COLO668 (cell line): ENCODE results near the gene COL4A6.
"Not testable (repeated sequence)": the region's sequence is repeated elsewhere in the genome, so short reads cannot be mapped to it uniquely, and the experiment has no call there.

ENCODE experiments used
- DNase-seq: peaks from one replicate; lab custom pipeline; 2025; ENCODE audit not compliant: unreplicated experiment; lab: John Stamatoyannopoulos, UW

Gene COL4A6

DNA sequence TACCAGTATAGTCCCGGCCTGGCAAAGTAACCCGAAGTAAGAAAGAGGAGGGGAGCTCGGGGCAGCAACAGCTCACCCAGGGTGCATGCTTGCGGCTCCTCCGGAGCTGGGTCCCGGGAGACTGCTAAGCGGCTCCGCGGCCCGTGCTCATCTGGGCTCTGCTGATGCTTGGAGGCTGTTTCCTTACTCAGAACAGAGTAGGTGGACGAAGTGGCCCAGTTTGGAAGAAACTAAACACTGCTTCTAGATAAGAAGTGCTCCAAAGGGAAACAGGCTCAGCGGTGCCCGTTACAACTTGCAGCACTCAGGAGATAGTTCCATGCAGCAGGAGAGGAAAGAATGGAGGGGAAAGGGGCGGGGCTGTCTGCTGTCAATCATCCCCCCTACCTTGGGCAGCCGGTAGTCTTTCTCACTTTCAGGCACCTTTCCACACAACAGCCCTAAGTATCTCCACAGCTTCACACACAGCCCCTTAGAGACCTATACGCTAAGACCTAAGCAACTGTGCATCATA is at the start of gene COL4A6:
Gene COL4A6, minus strand, starts transcription at position 313 of the 514 bp plus-strand sequence. Its CDS starts 226 bp downstream, at position 87.
- no peak for DNase-seq

DNA sequence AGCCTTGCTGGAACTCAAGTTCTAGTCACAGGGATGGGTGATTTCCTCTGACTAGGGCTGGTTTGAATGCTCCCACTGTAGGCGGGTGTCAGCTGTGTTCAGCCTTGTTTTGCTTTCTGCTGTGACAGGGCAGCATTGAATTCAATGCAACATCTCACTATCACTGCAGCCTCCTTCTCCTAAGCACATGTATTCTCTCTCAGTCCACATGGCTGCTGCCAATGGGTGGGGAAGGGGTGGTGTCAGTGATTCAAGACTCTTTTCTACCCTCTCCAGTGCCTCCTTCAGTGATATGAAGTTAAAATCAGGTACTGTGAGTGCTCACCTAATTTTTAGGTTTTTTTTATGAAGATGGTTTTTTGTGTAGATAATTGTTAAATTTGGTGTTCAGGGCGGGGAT is 47.7 kb upstream of the COL4A6 start:
- no peak for DNase-seq

DNA sequence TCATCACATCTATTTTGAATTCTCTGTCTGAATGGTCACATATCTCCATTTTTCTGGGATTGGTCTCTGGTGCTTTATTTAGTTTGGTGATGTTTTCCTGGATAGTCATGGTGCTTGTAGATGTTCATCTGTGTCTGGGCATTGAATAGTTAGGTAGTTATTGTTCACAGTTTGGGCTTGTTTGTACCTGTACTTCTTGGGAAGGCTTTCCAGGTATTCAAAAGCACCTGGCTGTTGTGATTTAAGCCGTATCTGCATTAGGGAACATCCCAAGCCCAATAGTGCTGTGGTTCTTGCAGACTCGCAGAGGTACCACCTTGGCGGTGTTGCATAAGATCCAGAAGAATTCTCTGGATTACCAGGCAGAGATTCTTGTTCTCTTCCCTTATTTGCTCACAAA is 46.0 kb upstream of the COL4A6 start:
- no peak for DNase-seq

DNA sequence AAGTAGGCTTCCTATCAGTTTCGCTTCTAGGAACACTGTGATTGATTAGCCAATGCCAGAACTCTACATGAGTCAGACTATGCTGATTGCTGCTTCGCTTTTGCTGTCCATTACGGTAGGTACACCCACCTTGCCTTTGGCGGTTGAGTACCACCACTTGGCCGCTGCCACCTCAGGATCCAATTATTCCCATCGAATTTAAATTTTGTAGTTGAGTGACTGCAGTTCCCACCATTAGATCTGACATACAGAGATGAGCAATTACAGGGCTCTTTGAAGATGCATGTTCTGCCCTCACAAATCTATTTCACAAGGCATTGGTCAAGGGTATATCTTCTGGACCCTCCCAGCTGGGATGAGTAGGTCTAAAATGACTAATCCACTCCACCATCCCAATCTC is 43.3 kb upstream of the COL4A6 start:
- not testable (repeated sequence) for DNase-seq

DNA sequence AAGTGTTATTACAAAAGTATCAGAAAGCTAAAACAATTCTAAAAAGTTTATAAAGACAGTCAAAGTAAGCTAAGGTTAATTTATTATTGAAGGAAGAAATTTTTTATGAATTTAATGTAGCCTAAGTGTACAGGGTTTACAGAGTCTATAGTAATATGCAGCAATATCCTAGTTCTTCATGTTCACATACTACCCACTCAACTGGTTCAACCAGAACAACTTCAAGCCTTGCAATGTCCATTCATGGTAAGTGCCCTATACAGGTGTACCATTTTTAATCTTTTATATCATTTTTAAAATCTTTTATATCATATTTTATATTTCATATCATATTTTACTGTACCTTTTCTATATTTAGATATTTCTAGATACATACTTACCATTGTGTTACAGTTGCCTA is 35.8 kb upstream of the COL4A6 start:
- DNase-seq = no peak

DNA sequence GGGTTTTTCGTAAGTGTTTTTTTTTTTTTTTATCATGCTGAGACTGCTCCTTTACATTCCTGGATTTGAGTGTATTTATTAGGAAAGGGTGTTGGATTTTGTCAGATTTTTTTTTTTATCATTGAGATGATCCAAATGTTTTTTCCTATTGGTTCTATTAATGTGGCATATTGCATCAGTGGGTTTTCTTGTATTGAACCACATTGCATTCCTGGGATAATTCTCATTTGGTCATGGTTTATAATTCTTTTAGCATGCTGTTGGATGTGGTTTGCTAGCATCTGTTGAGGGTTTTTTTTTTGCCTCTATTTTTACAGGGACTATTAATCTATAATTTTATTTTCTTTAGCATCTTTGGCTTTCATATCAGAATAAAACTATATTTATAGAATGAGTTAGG is 30.3 kb upstream of the COL4A6 start:
- no peak for DNase-seq

DNA sequence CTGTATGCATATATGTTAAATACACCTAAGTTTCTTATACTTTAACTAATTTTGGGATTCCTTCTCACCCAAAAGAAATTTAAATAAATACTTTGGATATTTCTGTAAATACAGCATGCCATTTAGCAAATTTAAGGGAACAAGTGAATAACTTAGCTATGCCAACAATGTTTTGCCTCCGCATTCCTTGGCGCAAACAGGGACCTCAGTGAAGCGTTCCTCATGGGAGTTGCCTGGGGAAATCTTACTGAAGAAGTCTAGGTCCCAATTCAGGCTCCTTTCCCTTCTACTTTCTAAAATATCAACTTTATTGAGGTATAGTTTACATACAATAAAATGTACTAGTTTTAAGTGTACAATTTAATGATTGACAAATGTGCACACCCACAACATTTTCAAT is 26.4 kb upstream of the COL4A6 start:
- no peak for DNase-seq

DNA sequence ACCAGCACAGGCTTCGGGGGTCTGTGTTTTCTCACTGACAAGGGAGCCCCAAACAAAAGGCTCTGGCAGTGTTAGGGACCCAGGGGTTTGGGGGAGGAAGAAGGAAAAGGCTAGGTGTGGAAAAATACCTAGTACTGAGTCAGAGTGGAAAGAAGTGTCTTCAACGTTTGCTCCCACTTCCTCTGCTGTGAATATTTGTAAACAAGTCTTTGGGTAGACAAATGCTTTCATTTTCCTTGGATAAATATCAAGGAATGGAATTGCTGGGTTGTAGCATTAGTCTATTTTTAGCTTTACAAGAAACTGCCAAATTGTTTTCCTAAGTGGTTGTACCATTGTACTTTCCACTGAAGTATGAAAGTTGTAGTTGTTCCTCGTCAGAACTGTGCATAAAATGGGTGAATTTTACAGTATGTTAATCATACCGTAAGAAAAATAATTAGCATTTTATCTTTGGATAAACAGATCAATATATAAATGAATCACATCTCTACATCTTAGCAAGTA is 18.8 kb upstream of the COL4A6 start:
- no peak for DNase-seq

DNA sequence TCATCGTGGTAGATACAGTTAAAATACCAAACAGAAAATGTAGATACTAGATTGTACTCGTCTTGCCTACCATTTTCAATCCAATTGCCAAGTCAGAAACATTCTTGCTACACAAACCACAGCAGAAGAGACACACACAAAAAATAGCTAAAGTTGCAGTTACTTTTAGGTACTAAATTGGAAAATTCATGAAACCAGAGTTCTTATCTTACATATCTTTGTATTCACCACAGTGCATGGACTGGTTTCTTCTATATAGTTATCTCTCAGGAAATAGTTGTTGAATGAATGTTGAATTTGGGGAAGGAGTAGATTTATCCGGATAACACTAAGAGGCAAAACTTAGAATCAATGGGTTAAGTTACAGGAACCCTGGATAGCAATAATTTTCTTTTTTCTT is 15.6 kb upstream of the COL4A6 start:
- no peak for DNase-seq

DNA sequence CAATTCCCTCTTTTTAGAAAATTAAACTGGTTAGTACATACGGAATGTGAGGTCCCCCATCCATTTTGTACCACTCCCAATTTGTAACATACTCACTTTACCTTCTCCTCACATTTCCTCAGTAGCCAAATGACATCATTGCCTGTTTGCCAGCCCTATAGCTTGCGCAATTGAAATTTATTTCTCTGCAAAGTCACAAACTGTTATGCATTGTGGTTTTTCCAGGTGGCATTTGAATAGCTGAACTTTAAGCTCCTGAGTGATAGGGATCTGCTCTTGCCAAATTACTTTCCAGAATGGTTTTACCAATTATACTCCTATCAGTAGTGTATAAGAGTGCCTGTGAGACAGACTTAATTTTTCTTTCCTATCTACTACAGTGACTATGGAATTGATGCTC is 9.1 kb upstream of the COL4A6 start:
- no peak for DNase-seq

DNA sequence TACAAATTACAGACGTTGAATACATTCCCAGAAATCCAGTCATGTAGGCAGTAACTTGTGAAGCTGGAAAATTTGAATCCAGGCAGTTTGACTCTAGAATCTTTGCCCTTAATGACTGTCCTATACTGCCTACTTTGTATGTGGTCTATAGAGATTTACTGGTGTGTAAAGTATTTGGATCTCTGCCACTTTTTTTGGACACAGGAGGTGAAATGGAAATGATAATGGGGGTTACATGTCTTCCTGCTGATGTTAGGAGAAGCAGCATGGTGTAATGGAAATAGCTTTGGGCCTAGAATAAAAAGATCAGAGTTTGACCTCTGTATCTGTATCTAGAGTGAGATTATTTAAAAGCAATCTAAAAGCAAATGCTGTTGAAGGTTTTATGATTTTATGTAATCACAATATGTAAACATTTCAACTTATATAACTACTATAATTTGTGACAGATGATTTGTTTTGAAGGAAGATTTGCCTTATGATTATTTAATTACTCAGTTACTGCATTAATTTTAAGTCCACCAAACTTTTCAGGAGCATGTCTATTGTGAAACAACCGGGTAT is 4.8 kb upstream of the COL4A6 start:
- DNase-seq = no peak

DNA sequence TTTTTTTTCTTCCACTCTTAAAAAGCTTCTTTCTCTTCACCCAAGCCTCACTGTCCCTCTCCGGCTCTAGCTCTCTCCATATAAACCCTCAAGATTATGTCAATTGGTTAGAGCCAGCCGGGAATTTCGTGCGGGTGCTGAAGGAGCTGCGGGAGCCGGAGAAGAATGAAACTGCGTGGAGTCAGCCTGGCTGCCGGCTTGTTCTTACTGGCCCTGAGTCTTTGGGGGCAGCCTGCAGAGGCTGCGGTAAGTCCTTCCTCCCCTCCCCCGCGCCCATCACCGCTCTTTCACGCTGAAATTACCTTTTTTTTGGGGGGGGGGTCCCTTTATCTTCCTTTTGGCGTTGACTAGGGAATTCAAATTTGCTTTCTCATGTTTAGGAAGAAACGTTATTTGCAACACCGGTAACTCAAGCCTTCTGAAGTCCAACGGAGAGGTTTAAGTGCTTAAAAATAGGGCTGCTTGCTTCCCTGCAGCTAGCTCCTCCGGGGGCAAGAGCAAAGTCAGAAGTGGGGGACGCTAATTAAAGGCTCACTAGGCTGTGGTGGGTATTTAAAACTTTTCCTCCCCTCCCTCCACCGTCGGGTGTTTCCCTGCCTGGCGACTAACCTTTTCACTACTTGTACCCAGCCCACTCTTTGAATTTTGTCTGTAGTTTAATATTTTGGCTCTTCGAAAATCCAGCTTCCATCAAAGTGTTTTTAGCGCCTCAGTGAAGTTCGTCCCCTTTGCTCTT is 1.9 kb upstream of the COL4A6 start:
- DNase-seq = no peak

DNA sequence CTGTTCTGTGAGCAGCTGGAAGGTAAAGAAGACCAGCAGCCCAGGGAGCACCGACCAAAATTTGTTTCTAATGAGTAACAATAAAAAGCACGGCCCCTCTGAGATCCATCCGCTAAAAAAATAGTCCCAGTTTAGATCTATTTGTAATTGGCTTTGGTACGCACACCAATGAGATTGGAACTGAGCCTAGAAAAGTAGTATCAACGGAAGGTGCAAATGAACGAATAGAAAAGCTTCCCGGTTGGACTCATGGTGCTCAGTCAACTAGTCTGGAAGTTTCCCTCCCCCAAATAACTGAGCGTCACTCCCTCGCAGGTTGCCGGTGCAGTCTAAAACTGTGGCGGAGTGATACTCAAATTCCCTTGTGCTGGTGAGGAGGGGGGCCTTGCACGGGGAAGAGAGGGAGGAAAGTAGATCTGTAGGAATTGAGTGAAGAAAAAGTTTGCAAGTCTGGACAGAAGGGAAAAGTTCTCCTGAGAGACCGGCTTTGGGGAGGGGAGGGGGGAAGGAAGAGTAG is 1.3 kb upstream of the COL4A6 start, which contains the start of gene COL4A5:
Gene COL4A5, plus strand, starts transcription at position 413 of the 517 bp plus-strand sequence. CDS start 288 bp downstream, outside the sequence.
- DNase-seq = no peak

DNA sequence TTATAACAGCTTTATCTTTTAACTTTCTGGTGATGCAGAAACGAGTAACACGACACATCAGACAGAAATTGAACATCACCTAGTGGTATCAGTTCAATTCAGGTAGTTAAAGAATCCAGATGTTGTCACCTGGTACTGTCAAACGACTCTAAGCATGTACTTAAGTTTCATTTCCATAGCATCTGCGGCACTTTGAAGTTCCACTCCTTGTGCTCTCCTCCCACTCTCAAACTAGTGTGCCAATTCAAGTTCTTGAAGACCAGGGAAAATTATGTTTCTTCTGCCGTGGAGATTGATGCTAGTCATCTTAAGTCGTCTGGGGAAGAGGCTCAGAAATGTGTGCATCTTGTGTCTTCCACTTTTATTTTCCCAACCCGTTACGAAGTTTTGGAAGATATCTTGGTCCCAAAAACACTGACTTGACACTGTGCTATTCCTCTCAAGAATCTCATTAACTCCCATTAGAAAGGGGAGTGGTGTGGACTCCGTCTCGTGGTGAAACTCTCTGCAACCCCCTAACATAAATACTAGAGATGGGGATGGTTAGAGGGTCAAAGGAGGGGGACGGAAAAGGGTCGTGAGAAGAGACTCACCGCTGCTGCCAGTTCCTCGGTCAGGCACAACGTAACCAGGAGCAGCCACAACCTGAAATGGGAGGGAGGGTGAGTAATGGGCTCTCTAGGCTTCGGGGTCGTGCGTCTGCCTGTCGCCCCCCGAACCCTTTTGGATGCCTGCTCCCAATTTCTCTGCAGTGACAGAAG is 693 bp downstream of the COL4A6 start:
- no peak for DNase-seq

DNA sequence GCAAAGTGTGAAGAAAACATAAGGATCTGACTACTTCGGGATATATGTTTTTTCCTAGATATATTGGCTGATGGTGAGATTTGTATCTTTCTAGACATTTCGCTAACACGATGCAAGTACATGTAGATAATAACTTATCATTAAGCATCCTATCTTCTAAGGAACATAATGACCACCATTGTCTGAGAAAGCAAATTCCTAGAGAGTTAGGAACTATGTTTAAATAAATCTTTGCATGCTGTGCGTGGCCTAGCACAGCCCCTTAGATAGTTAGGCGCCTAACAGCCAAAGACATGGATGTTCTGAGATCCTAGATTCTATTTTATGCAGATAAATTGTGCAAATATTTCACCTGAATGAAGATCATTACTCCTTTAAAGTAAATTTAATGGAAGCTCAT is 3.0 kb downstream of the COL4A6 start:
- DNase-seq = no peak

DNA sequence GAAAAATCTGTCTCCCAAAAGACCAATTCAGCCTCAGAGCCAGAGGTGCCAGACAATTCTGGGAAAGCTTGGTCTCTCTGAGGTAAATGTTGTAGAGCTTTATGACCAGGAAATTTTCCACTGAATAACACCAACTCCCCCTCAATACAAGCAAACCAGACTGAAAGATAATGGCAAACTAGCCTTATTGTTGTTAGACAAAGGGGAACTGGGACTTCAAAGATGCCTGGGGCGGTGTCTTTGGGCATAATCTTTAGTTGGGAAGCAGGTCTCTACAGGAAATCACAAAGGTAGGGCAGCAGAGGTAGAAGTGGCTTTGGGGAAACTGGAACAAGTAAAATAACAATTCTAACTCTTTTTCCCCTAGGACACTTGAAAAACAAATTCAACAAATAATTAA is 12.0 kb downstream of the COL4A6 start:
- no peak for DNase-seq

DNA sequence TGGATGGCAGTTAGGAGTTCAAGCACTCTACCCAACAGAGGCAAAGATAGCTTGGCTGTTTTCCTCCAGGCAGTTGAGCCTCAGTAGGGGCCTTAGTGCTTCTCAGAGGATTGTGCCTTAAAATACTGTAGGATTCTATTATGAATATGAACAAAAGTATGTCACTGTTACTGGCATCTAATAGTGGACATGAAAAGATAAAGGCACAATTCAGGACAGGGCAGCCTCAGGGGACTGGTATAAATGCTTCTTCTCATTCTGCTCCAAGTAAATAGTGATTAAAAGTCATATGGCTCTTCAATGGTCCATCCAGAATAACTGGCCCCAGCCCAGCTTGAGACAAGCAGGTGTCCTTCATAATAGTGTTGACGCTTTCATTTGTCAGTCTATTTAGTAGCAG is 17.7 kb downstream of the COL4A6 start:
- no peak for DNase-seq

DNA sequence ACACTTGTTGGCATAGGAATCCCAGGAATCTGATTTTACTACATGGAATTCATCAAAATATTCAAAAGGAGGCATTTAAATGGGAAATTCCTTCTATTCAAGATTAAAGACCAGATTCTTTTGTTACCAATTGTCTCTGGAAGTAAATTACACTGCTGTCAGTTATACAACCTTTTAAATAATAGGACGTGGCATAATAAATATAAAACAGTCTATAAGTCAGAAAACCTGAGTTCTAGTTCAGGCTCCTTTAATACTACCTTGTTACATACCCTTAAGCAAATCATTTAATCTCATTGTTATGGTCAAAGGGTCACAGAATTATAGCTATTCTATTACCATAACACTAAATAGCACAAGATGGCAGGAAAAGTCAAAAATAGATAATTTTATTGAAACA is 18.8 kb downstream of the COL4A6 start:
- no peak for DNase-seq

DNA sequence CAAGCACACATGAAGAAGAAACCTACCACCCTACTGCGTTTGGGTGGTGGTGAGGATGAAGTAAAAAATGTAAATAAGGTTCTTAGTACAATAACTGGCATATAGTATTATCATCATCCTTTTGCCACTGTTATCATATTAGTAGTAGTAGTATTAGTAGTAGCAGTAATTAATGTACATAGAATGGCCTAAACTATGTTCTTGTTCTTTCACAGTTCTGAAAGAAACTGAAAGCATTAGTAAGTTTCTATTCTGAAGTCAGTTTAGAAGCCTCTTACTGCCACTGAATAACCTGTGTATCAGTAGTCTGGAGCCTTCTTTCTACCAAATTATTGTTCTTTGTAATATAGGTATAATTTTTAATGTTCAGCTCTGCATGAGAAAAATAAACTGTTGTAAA is 21.0 kb downstream of the COL4A6 start:
- DNase-seq = no peak

DNA sequence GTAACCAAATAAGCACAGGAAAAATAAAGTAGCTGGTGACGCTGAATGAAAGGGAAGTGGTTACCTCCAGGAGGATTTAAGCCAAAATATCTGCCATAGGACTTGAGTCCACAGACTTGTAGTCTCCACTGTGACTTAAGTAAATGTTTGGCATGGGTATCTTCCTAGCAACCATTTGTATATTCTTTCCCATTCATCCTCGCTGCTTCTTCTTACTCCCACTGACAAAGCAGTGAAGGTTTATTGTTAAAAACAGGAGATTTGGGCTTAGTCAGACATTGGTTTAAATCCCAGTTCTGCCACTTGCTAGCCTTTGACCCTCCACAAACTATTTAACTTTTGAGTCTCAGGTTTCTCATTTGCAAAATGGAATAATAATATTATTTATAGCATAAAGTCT is 22.3 kb downstream of the COL4A6 start:
- no peak for DNase-seq

DNA sequence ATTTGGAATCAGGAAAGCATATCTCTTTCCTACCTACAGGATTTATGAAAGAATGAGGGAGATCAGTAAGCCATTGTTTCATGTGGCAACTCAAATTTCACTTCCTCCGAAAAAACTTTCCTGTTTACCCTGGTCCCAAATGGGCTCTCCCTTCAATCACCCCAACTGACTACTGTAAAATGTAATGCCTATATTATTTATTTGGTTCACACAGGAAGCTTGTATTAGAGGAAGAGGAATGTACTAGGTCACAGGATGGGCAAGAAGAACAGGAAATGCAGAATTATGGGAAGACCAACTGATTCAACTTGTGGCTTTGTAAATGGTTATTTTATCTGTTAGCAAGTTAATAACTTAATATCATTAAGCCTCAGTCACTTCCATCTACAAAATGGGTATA is 23.1 kb downstream of the COL4A6 start:
- no peak for DNase-seq

DNA sequence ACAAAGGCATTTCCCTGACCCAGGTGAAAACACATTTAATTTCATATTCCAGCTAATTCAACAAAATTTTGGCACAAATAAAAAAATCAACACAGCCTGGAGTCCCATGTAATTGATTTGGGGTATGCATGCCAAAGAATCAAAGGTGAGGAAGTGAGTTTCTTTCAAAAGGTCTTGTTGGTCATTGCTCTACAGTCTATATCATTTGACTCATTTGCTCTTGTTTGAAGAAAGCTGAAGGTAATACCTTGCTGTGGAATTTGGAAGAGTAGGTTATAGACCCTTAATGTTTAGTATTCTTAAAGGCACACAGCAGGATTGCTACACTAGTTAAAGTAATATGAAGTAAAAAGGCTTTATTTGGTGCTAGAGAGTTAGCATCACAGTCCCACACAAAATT is 25.4 kb downstream of the COL4A6 start:
- no peak for DNase-seq
